GM12875 (cell line): ENCODE data around the gene ESF1.

Experiments
- H3K4me3 ChIP-seq: one replicate; pipeline ENCODE4 v1.5.1; 2011; ENCODE audit warnings: low read depth, low read length, control low read depth
- TF ChIP-seq, protein P1 (sequence below): IDR thresholded peaks from 2 replicates; pipeline ENCODE4 v1.5.1; 2011; ENCODE audit warnings: low read depth, mild to moderate bottlenecking, control low read depth, inconsistent platforms, low read length, moderate library complexity, borderline replicate concordance; ENCODE audit not compliant: insufficient read depth

Gene ESF1, protein sequence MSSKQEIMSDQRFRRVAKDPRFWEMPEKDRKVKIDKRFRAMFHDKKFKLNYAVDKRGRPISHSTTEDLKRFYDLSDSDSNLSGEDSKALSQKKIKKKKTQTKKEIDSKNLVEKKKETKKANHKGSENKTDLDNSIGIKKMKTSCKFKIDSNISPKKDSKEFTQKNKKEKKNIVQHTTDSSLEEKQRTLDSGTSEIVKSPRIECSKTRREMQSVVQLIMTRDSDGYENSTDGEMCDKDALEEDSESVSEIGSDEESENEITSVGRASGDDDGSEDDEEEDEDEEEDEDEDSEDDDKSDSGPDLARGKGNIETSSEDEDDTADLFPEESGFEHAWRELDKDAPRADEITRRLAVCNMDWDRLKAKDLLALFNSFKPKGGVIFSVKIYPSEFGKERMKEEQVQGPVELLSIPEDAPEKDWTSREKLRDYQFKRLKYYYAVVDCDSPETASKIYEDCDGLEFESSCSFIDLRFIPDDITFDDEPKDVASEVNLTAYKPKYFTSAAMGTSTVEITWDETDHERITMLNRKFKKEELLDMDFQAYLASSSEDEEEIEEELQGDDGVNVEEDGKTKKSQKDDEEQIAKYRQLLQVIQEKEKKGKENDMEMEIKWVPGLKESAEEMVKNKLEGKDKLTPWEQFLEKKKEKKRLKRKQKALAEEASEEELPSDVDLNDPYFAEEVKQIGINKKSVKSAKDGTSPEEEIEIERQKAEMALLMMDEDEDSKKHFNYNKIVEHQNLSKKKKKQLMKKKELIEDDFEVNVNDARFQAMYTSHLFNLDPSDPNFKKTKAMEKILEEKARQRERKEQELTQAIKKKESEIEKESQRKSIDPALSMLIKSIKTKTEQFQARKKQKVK

GRCh38 chr20:13784893-13785715 is at the start of gene ESF1, which contains the start of gene NDUFAF5:
Gene ESF1 (minus strand): TSS chr20:13784919. CDS start chr20:13783140, 1,779 bp downstream.
Gene NDUFAF5 (plus strand): TSS chr20:13785028. CDS start chr20:13785069, 41 bp downstream.
- TF ChIP-seq, protein P1, sequence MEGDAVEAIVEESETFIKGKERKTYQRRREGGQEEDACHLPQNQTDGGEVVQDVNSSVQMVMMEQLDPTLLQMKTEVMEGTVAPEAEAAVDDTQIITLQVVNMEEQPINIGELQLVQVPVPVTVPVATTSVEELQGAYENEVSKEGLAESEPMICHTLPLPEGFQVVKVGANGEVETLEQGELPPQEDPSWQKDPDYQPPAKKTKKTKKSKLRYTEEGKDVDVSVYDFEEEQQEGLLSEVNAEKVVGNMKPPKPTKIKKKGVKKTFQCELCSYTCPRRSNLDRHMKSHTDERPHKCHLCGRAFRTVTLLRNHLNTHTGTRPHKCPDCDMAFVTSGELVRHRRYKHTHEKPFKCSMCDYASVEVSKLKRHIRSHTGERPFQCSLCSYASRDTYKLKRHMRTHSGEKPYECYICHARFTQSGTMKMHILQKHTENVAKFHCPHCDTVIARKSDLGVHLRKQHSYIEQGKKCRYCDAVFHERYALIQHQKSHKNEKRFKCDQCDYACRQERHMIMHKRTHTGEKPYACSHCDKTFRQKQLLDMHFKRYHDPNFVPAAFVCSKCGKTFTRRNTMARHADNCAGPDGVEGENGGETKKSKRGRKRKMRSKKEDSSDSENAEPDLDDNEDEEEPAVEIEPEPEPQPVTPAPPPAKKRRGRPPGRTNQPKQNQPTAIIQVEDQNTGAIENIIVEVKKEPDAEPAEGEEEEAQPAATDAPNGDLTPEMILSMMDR: no peak
- peak within 1 kb of the TSS; percentile 67 for H3K4me3 ChIP-seq

DNA sequence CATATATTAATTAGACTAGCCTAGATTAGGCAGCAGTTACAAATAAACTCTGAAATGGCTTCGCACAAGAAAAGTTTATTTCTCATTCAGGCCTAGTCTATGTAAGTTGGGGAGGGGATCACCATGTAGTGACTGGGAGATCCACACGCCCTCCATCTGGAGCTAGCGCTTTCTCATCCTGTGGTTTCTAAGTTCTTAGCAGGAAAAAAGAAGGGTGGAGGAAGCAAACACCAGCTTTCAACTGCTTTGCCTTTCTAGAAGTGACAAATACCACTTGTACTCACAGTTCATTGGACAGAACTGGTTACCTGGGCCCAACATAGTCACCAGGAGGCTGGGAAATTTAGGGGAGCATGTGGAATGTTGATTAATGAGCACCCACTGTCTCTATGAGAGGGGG is 46.8 kb upstream of the ESF1 start:
- TF ChIP-seq, protein P1: no peak
- no peak overlapping the region for H3K4me3 ChIP-seq

DNA sequence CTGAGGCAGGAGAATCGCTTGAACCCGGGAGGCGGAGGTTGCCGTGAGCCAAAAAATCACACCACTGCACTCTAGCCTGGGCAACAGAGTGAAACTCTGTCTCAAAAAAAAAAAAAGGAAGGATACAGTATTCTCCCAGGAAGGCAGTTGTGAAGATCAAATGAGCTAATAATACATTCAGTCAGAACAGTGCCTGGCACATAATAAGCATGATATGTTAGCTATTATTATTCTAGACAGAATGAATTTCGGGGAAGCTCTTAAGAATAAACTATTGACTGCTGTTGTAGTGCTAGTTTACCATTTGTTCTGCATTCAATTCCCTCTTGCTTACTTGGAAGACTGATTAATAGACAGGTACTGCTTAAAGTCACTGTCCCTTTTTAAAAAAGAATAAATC is 40.7 kb upstream of the ESF1 start:
- H3K4me3 ChIP-seq: no peak overlapping the region
- TF ChIP-seq, protein P1: no peak

GRCh38 chr20:13824459-13824858 is 39.7 kb upstream of the ESF1 start:
- TF ChIP-seq, protein P1: no peak
- no peak overlapping the region for H3K4me3 ChIP-seq

GRCh38 chr20:13822459-13822858 is 37.7 kb upstream of the ESF1 start:
- H3K4me3 ChIP-seq: no peak overlapping the region
- TF ChIP-seq, protein P1: no peak

DNA sequence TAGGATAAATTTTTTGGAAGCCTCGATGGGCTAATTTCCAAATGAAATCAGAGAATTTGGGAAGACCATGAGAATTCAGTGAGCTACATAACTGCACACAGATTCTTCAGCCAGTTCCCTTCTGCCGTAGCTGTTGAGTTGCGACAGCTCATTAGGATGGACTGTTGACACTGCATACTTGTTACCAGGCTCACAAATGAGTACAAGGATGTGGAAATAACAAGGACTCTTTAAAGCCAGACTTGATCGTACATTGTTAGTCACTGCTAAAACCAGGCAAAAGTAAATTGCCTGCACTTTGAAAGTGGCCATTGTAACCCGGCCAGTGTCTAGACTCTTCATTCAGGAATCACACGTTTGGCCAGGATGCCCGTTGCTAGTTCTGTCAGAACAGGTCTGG is 37.2 kb upstream of the ESF1 start:
- H3K4me3 ChIP-seq: no peak overlapping the region
- TF ChIP-seq, protein P1: no peak
